Measurements from ENCODE around the gene SETD1A. TPM values are rescaled to one million over a fixed set of nuclear protein-coding genes. Genes with fewer than 3 reads are reported as not detected.
A peak's percentile ranks its signal among the peaks of the same experiment; 100 is the strongest.

The SETD1A gene
- total and polyA plus RNA-seq, 12 donors, result 2.3 to 40.1 (median 12.8) TPM

DNA sequence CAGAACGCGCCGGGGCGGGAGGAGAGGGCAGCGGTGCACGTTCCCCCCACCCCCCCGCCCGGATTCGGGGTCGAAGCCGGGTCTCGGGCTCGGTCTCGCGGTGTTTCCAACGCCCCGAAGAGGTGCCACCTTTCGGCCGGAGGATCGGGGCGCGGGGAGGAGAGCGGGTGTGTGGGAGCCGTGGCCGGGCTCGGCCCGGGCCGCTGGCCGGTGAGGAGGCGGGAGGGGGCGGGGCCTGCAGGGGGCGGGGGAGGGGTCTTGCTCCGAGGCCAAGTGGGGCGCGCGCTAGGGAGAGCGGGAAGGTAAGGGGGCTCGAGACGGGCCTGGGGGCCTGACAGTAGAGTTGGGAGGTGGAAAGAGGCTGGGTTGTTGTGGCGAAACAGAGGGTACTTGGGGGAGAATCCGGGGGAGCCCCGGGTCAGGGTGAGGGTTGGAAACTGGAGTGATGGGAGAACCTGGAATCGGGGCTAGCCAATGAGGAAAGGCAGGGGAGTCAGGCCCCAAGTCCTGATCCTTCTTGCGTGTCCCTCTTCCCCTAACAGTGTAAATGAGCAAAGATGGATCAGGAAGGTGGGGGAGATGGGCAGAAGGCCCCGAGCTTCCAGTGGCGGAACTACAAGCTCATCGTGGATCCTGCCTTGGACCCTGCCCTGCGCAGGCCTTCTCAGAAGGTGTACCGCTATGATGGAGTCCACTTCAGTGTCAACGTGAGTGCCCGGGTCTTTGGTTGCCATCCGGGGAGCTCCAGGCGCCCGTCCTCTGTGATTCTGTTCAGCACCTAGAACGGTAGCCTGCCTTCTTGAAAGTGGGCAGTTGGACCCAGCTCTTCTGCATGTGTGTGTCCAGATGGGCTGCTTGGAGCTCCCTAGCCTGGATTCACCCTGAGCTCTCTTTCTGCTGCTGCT is 873 bp downstream of the SETD1A start:
- H3K4me3 ChIP-seq, result peak overlapping the region in 2 of 4 donors; percentile 93
- H3K9me3 ChIP-seq (replicated peaks in 1 of 3), result no peaks in the 10 kb centered on the region
- TF ChIP-seq, protein P1, sequence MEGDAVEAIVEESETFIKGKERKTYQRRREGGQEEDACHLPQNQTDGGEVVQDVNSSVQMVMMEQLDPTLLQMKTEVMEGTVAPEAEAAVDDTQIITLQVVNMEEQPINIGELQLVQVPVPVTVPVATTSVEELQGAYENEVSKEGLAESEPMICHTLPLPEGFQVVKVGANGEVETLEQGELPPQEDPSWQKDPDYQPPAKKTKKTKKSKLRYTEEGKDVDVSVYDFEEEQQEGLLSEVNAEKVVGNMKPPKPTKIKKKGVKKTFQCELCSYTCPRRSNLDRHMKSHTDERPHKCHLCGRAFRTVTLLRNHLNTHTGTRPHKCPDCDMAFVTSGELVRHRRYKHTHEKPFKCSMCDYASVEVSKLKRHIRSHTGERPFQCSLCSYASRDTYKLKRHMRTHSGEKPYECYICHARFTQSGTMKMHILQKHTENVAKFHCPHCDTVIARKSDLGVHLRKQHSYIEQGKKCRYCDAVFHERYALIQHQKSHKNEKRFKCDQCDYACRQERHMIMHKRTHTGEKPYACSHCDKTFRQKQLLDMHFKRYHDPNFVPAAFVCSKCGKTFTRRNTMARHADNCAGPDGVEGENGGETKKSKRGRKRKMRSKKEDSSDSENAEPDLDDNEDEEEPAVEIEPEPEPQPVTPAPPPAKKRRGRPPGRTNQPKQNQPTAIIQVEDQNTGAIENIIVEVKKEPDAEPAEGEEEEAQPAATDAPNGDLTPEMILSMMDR (IDR thresholded peaks at IDR 0.05), result no peak
- H3K4me1 ChIP-seq (replicated peaks in 1 of 2), result peaks cover 14 to 23% of the 10 kb centered on the region in 2 donors
- H3K27ac ChIP-seq, result peak overlapping the region in 4 of 5 donors; percentile 97 to 99 (median 98)
- DNase-seq, result peak in 6 of 7 donors; percentile 56 to 75 (median 70)
- H3K27me3 ChIP-seq, result no peaks in the 10 kb centered on the region
- 8 to 22% (median 12%) methylated on average over 19 to 53 of the region's 55 CpGs for WGBS, 4 donors
- intact Hi-C loops (cut with DNase I), result no loop called here
- peaks cover 0 to 47% of the 10 kb centered on the region in 2 donors for H3K36me3 ChIP-seq (replicated peaks in 1 of 2)

DNA sequence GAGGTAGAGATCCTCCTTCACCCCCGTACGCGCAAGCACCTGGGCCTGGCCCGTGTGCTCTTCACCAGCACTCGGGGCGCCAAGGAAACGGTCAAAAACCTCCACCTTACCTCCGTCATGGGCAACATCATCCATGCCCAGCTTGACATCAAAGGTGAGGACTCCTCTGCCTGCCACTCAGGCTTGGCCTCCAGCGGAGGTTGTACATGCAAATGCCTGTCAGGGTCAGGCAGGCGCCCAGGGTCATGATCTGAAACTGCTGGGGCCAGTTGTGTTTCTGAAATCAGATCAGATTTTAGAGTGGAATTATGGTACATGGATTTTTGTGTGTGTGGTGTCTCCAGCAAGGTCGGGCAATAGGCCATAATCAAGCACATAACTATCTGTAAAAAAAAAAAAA is 3.8 kb downstream of the SETD1A start:
- no peaks in the 10 kb centered on the region for H3K9me3 ChIP-seq (replicated peaks in 1 of 3)
- intact Hi-C loops (cut with DNase I), result no loop called here
- peaks cover 10 to 18% of the 10 kb centered on the region in 2 donors for H3K4me1 ChIP-seq (replicated peaks in 1 of 2)
- WGBS, 4 donors, result 90 to 91% (median 91%) methylated on average over 11 of the region's 11 CpGs
- H3K36me3 ChIP-seq (replicated peaks in 1 of 2), result peaks cover 0 to 77% of the 10 kb centered on the region in 2 donors
- H3K27me3 ChIP-seq, result no peaks in the 10 kb centered on the region
- no peak overlapping the region for H3K4me3 ChIP-seq
- no peak for TF ChIP-seq POLR2A (IDR thresholded peaks at IDR 0.05)
- TF ChIP-seq, protein P1 (IDR thresholded peaks at IDR 0.05), result no peak
- H3K27ac ChIP-seq, result no peak overlapping the region
- no peak for DNase-seq

DNA sequence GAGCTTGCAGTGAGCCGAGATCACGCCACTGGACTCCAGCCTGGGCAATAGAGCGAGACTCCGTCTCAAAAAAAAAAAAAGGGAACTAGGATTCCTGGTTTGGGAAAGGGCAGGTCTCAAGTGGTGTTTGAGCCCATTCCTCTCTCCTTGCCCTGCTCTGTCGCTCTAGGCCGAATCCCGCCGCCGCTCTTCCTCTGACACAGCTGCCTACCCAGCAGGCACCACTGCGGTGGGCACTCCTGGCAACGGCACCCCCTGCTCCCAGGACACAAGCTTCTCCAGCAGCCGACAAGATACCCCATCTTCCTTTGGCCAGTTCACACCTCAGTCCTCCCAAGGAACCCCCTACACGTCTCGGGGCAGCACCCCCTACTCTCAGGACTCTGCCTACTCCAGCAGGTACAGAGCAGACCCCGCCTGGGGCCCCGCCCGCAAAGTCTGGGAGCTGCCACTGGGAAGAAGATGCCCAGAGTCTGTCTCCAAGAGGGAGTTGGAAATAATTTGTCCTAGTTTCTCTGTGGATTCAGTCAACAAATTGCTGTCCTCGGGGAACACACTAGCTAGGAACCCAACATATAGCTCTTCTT is 6.5 kb downstream of the SETD1A start:
- Histone ChIP-seq H3K36me3 (replicated peaks in 1 of 2) (peaks cover 0 to 100% of the 10 kb centered on the region in 2 donors), H3K27ac (no peak overlapping the region), H3K4me3 (no peak overlapping the region), H3K27me3 (no peaks in the 10 kb centered on the region), H3K4me1 (replicated peaks in 1 of 2) (peaks cover 3 to 5% of the 10 kb centered on the region in 2 donors), H3K9me3 (replicated peaks in 1 of 3) (no peaks in the 10 kb centered on the region)
- 88 to 95% (median 94%) methylated on average over 17 to 18 of the region's 18 CpGs for WGBS, 4 donors
- TF ChIP-seq POLR2A (IDR thresholded peaks at IDR 0.05), result no peak
- TF ChIP-seq, protein P1 (IDR thresholded peaks at IDR 0.05), result no peak
- intact Hi-C loops (cut with DNase I), result no loop called here
- DNase-seq, result no peak

DNA sequence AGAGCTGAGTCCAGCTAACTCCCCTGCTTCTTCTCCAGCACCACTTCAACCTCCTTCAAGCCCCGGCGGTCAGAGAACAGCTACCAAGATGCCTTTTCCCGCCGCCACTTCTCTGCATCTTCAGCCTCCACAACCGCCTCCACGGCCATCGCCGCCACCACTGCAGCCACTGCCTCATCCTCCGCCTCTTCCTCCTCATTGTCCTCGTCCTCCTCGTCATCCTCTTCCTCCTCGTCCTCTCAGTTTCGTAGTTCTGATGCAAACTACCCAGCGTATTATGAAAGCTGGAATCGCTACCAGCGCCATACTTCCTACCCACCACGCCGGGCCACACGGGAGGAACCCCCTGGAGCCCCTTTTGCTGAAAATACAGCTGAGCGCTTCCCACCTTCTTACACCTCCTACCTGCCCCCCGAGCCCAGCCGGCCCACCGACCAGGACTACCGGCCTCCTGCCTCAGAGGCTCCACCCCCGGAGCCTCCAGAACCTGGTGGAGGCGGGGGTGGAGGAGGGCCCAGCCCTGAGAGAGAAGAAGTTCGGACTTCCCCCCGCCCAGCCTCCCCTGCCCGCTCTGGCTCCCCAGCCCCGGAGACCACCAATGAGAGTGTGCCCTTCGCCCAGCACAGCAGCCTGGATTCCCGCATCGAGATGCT is 7.1 kb downstream of the SETD1A start:
- 86 to 90% (median 89%) methylated on average over 32 to 33 of the region's 33 CpGs for WGBS, 4 donors

More for the DNA sequence above, 7.1 kb downstream of the SETD1A start:
- Histone ChIP-seq H3K4me1 (replicated peaks in 1 of 2) (no peaks in the 10 kb centered on the region), H3K9me3 (replicated peaks in 1 of 3) (no peaks in the 10 kb centered on the region), H3K36me3 (replicated peaks in 1 of 2) (peaks cover 0 to 100% of the 10 kb centered on the region in 2 donors), H3K27me3 (no peaks in the 10 kb centered on the region), H3K4me3 (no peak overlapping the region), H3K27ac (no peak overlapping the region)
- TF ChIP-seq POLR2A (IDR thresholded peaks at IDR 0.05), result no peak
- TF ChIP-seq, protein P1 (IDR thresholded peaks at IDR 0.05), result no peak
- DNase-seq, result no peak
- intact Hi-C loops (cut with DNase I), result no loop called here

Data from adrenal gland (tissue), 12 donors.